ENCODE data around the gene UQCC2.

Gene UQCC2

DNA sequence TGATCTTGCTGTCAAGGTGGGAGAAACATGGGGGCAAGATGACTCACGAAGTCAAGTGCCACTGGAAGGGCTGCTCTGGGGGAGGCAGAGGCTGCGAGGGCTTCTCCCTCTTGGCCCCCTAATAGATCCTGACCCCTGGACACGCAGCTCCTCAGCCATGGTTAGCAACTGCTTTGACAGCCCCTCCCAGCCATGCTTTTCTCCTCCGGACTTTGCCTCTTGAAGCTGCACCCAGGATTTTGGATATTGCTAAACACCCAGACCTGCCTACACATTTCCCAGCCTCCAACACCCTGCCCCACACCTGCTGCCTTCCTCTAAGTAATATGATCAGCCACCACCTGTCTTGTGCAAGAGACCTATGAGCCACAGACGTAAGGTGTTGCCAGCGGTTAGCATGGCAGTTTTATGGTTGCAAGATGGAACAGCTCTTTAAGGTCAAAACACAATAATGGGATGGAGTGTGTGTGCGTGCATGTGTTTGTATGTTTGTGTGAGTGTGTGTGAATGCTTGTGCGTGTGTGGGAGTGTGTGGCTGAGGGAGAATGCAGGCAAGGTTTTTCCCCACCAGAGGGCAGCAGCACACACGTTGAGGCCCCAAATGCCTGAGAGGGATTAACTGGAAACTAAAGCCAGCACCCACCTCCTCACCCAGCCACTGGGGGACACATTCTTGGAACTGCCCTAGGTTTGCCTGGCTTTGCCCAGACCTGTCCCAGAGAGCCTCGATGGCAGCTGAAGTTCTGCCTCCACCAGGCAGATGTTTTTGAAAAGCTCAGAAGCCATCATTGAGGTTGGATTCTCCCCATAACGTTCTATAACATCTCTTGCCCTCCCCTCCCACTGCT, 32.7 kb upstream of the UQCC2 start:
- peak; percentile 47 to 63 (median 62) for DNase-seq (ENCODE audit: low read depth in 3 of 3)

DNA sequence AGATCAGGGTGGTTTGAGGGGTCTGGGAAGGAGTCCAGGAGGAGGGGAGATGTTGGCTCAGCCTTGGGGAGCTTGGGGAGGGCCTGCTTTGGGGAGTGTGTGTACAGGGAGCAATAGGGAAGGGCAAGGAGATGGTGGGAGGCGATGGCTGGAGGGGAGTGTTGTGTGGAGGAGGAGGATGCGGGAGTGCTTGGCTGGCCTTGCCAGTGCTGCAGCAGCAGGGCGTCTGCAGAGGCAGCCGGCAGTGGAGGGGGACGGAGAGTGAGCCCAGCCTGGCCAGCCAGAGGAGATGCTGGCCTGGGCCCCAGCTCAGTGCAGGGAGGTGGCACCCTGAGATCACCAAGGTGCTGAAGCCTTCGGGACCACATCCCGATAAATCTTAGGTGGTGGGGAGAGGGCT, 31.3 kb upstream of the UQCC2 start:
- DNase-seq (ENCODE audit: low read depth in 3 of 3), result no peak

GRCh38 chr6:33742092-33742491, 30.6 kb upstream of the UQCC2 start:
- DNase-seq (ENCODE audit: low read depth in 3 of 3), result no peak

- DNase-seq (ENCODE audit: low read depth in 3 of 3), result no peak
Observed at GRCh38 chr6:33740794-33741193, 29.3 kb upstream of the UQCC2 start.

DNA sequence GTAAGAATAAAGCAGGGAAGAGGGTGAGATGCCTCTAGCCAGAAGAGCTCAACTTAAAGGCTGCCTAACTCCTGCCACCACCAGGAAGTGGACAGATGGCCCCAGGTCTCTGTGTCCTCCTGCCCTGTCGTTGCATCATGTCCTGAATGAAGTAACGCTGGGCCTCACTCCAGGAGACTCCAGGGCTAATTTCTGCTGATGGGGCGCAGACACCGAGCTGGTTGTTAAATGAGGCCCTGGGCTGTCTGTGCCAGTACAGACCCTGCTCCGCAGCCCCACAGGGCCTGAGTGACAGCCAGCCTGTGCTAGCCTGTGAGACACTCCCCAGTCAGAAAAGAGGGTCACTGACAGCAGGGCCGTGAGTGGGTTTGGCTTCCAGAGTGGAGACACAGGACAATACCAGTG, 28.7 kb upstream of the UQCC2 start:
- no peak for DNase-seq (ENCODE audit: low read depth in 3 of 3)

DNA sequence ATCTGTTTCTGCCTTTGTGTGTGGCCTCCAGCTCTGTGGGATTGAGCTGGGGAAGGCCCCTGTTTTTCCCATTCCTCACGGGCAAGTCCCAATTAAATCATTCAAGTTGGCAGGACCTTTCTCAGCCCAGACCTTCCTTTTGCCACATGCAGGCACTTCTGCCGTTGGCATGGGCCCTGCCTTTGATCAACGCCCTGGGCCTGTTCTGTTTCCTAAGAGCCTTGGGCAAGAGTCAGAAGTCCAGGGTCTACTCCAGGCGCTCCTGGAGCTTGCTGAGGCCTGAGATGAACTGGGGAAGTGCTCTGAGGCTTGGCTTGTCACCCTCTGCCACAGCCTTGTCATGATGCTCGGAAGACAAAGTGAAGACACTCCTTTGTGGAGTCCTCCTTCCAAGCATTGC, 28.1 kb upstream of the UQCC2 start:
- DNase-seq (ENCODE audit: low read depth in 3 of 3), result no peak

- DNase-seq (ENCODE audit: low read depth in 3 of 3), result no peak
Observed at GRCh38 chr6:33738879-33739278, 27.4 kb upstream of the UQCC2 start.

- no peak for DNase-seq (ENCODE audit: low read depth in 3 of 3)
Observed at GRCh38 chr6:33738153-33738552, 26.7 kb upstream of the UQCC2 start.

DNA sequence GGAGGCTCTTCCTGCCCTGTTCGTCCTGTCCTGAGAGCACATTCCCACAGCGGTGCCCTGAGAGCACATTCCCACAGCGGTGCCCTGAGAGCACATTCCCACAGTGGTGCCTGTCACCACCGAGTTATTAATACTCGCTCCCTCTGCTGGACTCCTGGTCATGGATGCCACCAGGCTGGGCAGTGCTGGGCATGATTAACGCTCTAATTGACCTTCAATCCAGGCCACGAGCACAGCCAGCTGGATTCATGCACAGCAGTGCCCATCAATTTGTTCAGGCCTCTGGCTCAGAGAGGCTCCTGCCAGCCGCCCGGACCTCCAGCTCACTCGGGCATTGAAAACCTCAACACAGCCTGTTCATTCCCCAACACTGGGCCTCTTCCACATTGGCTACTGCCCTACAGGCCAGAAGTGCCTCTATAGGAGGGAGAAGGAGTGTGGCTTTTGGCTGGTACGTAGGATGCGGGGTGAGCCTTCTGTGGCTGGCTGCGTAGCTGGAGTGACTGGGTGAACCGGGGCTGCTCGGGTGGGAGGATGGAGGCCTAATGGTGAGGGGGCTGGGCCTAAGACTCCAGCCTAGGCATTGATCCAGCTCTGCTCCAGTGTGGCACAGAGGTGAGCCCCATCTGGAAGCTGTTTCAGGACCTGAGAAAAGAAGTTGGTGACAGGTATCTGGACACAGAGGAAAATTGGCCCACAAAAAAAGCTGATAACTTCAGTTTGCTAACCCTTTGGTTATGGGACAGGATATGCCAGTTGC, 25.9 kb upstream of the UQCC2 start:
- no peak for DNase-seq (ENCODE audit: low read depth in 3 of 3)

DNA sequence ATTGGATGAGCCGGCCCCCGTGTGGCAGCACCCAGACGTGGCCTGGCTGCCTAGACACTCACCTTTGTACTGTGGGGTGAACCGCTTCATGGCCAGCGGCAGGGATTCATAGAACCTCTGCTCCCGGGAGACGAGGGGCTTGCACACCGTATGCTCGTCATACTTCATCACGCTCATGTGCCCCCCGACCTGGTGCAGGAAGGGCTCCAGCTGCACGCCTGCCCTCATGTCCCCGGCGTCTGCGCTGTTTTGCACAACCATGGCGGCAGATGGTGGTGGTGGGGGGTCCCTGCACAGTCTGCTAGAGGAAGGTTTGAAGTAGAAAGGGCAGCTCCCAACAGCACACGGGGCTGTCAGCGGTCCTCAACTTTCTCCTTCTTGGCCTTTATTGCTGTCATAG, 23.7 kb upstream of the UQCC2 start:
- no peak for DNase-seq (ENCODE audit: low read depth in 3 of 3)

- DNase-seq (ENCODE audit: low read depth in 3 of 3), result no peak
Observed at GRCh38 chr6:33733709-33734007, 22.2 kb upstream of the UQCC2 start.

- no peak for DNase-seq (ENCODE audit: low read depth in 3 of 3)
Observed at GRCh38 chr6:33732817-33733708, 21.6 kb upstream of the UQCC2 start.

GRCh38 chr6:33732385-33732784, 20.9 kb upstream of the UQCC2 start:
- no peak for DNase-seq (ENCODE audit: low read depth in 3 of 3)

- DNase-seq (ENCODE audit: low read depth in 3 of 3), result no peak
Observed at GRCh38 chr6:33731751-33732282, 20.3 kb upstream of the UQCC2 start.

GRCh38 chr6:33731035-33731434, 19.5 kb upstream of the UQCC2 start:
- no peak for DNase-seq (ENCODE audit: low read depth in 3 of 3)

DNA sequence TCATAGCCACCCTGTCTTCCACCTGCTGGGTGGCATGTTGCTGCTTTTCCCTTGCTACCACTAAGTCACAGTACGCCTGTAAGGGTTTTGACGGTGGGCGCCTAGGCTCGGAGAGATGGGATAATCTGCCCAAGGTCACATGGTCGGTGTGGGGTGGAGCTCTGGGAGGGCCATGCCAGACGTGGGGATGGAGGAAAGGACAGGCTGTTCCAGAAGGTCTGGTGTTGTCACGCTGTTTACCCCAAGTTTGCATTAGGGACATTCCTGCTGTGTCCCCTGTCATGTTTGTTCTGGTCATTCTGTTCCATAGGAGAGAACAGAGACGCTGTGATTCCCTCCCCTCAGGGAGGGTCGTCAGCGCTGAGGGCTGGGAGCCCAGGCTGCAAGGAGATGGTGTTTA, 19.1 kb upstream of the UQCC2 start:
- no peak for DNase-seq (ENCODE audit: low read depth in 3 of 3)

DNA sequence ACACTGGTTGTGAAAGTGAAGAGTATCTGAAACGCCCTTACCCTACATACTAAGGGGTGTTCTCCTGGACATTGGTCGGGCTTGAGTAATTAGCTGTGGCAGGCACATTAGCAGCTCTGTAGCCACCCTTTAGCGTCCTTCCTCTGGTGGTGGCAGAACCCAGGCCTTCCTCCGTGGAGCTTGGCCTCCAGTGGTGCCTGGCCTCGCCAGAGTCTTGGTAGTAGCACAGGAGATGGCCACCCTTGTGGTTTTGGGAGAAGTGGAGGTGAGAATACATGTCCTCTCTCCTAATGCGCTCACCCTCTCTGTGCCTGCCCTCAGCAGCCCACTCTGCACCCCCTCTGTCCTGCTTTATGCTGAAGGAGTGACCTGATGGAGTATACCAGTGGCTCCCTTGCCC, 17.6 kb upstream of the UQCC2 start:
- DNase-seq (ENCODE audit: low read depth in 3 of 3), result no peak

GRCh38 chr6:33728438-33728837, 16.9 kb upstream of the UQCC2 start:
- no peak for DNase-seq (ENCODE audit: low read depth in 3 of 3)

DNA sequence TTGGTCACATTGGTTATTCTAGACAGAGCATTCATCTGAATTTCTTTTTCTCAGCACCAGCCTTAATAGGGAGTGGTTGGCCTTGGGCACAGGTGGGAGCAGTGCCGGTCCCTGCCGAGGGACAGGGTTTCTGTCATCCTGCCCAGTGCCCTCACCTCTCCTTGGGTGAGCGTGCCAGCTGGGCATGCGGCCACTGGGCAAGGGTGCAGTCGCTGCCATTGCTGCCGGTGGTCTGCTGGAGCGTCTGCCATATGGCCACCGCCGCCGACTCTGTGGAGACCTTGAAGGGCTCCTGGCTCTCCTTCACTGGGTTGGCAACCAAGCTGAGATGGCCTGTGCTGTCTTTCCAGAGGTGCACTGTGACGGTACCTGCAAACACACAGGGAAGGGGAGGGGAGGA, 16.4 kb upstream of the UQCC2 start:
- DNase-seq (ENCODE audit: low read depth in 3 of 3), result no peak

- DNase-seq (ENCODE audit: low read depth in 3 of 3), result no peak
Observed at GRCh38 chr6:33727126-33727525, 15.6 kb upstream of the UQCC2 start.

GRCh38 chr6:33726696-33727095, 15.2 kb upstream of the UQCC2 start:
- DNase-seq (ENCODE audit: low read depth in 3 of 3), result no peak

All from stimulated activated CD4-positive, alpha-beta T cell treated with anti-CD3 and anti-CD28 coated beads, TNF-alpha, amount 100 ng/mL, for 4 hours (primary cell).